DOHH2 (cell line): ENCODE results near the gene PSME2.
A peak's percentile ranks its signal among the peaks of the same experiment; 100 is the strongest.

Experiments
- H3F3A ChIP-seq: fragments of 200-600 bp; sonication (generic), shearing (Covaris generic); 2 replicates; pipeline ENCODE4 v1.6.0; 2016; ENCODE audit warnings: antibody characterized with exemption, mild to moderate bottlenecking; ENCODE audit not compliant: control insufficient read depth, insufficient read depth
- H3K27ac ChIP-seq: fragments of 200-600 bp; sonication (generic); 2 replicates; pipeline ENCODE4 v1.5.1; 2014; ENCODE audit warnings: low read depth, mild to moderate bottlenecking, low read length, moderate library complexity
- H3K27me3 ChIP-seq: fragments of 200-600 bp; sonication (generic); 2 replicates; pipeline ENCODE4 v1.6.1; 2014; ENCODE audit warnings: mild to moderate bottlenecking, low read length, mixed read lengths; ENCODE audit not compliant: control insufficient read depth
- H3K36me3 ChIP-seq: fragments of 200-600 bp; sonication (generic); 2 replicates; pipeline ENCODE4 v1.6.1; 2014; ENCODE audit warnings: mild to moderate bottlenecking, low read length, moderate library complexity, mixed read lengths; ENCODE audit not compliant: control insufficient read depth
- H3K4me1 ChIP-seq: fragments of 200-600 bp; sonication (generic); 2 replicates; pipeline ENCODE4 v1.6.1; 2014; ENCODE audit warnings: mild to moderate bottlenecking, low read length, mixed read lengths; ENCODE audit not compliant: control insufficient read depth
- H3K4me2 ChIP-seq: fragments of 200-600 bp; sonication (generic); 2 replicates; pipeline ENCODE4 v1.6.0; 2014; ENCODE audit warnings: mild to moderate bottlenecking, low read length, moderate library complexity
- H3K4me3 ChIP-seq: fragments of 200-600 bp; sonication (generic); 2 replicates; pipeline ENCODE4 v1.5.1; 2014; ENCODE audit warnings: mild to moderate bottlenecking, low read length, mixed read lengths
- H3K79me2 ChIP-seq: fragments of 200-600 bp; sonication (generic); 2 replicates; pipeline ENCODE4 v1.6.1; 2014; ENCODE audit warnings: mild to moderate bottlenecking, low read length, mixed read lengths; ENCODE audit not compliant: control insufficient read depth
- H3K9me2 ChIP-seq: fragments of 200-600 bp; sonication (generic); replicated peaks from 2 replicates; pipeline ENCODE4 v1.6.1; 2014; ENCODE audit warnings: mild to moderate bottlenecking, low read length, mixed read lengths; ENCODE audit not compliant: control insufficient read depth
- H3K9me3 ChIP-seq: fragments of 200-600 bp; sonication (generic); 2 replicates; pipeline ENCODE4 v1.6.1; 2014; ENCODE audit warnings: antibody characterized with exemption, low read length, mixed read lengths; ENCODE audit not compliant: control insufficient read depth, insufficient read depth
- H4K20me1 ChIP-seq: fragments of 200-600 bp; sonication (generic); 2 replicates; pipeline ENCODE4 v1.6.0; 2014; ENCODE audit warnings: low read depth, mild to moderate bottlenecking, antibody characterized with exemption, low read length, moderate library complexity; ENCODE audit not compliant: control insufficient read depth, insufficient read depth
- CTCF ChIP-seq: fragments of 200-600 bp; sonication (generic); IDR thresholded peaks from one replicate; pipeline ENCODE4 v1.5.1; 2014; ENCODE audit warnings: antibody characterized with exemption, mild to moderate bottlenecking, low read depth, low read length; ENCODE audit not compliant: poor library complexity, severe bottlenecking
- EZH2phosphoT487 ChIP-seq: fragments of 200-600 bp; sonication (generic); IDR thresholded peaks from 2 replicates; pipeline ENCODE4 v1.6.1; 2017; ENCODE audit warnings: borderline replicate concordance, mild to moderate bottlenecking, antibody characterized with exemption, low read length, moderate library complexity, mixed read lengths

Gene PSME2

GRCh38 chr14:24135834-24136683 is 10.4 kb downstream of the PSME2 start, which contains the start of gene PSME1:
Gene PSME1 (plus strand): TSS chr14:24136194. CDS start chr14:24136263, 69 bp downstream.
- Histone ChIP-seq H3F3A (peaks cover 5% of the 10 kb centered on the region; the same call in 1 of the 2 replicates), H3K27ac (peak within 1 kb of the TSS; percentile 23; the same call in 1 of the 2 replicates), H3K4me1 (peaks cover 28% of the 10 kb centered on the region), H3K9me3 (no peaks in the 10 kb centered on the region), H4K20me1 (no peaks in the 10 kb centered on the region), H3K79me2 (peaks cover 37% of the 10 kb centered on the region), H3K4me3 (peak within 1 kb of the TSS; percentile 88), H3K4me2 (peak within 1 kb of the TSS; percentile 95), H3K9me2 (no peaks in the 10 kb centered on the region), H3K36me3 (peaks cover 36% of the 10 kb centered on the region), H3K27me3 (no peaks in the 10 kb centered on the region)
- no peak for TF ChIP-seq EZH2phosphoT487
- TF ChIP-seq CTCF: no peak

- Histone ChIP-seq H3K27ac (peak overlapping the region; percentile 23; the same call in 1 of the 2 replicates), H3F3A (peaks cover 5% of the 10 kb centered on the region; the same call in 1 of the 2 replicates), H3K36me3 (peaks cover 31% of the 10 kb centered on the region), H3K9me3 (no peaks in the 10 kb centered on the region), H4K20me1 (no peaks in the 10 kb centered on the region), H3K27me3 (no peaks in the 10 kb centered on the region), H3K4me2 (peak overlapping the region; percentile 95), H3K9me2 (no peaks in the 10 kb centered on the region), H3K4me3 (peak overlapping the region; percentile 88), H3K4me1 (peaks cover 28% of the 10 kb centered on the region), H3K79me2 (peaks cover 31% of the 10 kb centered on the region)
- TF ChIP-seq CTCF (no peak), EZH2phosphoT487 (no peak)
Observed at GRCh38 chr14:24135584-24135833, 10.9 kb downstream of the PSME2 start.

- Histone ChIP-seq H3K4me1 (peaks cover 17% of the 10 kb centered on the region), H3K27me3 (no peaks in the 10 kb centered on the region), H3K36me3 (peaks cover 18% of the 10 kb centered on the region), H3K4me2 (no peak overlapping the region), H3K79me2 (peaks cover 14% of the 10 kb centered on the region), H3K9me3 (no peaks in the 10 kb centered on the region), H3K4me3 (no peak overlapping the region), H3K27ac (no peak overlapping the region), H3K9me2 (no peaks in the 10 kb centered on the region), H4K20me1 (no peaks in the 10 kb centered on the region), H3F3A (peaks cover 5% of the 10 kb centered on the region; the same call in 1 of the 2 replicates)
- TF ChIP-seq CTCF: no peak
- TF ChIP-seq EZH2phosphoT487: no peak
Observed at GRCh38 chr14:24133735-24134134, 12.7 kb downstream of the PSME2 start.
